ENCODE data around the gene KLHL22.
"Not testable (repeated sequence)": the region's sequence is repeated elsewhere in the genome, so short reads cannot be mapped to it uniquely, and the experiment has no call there.

Gene KLHL22

DNA sequence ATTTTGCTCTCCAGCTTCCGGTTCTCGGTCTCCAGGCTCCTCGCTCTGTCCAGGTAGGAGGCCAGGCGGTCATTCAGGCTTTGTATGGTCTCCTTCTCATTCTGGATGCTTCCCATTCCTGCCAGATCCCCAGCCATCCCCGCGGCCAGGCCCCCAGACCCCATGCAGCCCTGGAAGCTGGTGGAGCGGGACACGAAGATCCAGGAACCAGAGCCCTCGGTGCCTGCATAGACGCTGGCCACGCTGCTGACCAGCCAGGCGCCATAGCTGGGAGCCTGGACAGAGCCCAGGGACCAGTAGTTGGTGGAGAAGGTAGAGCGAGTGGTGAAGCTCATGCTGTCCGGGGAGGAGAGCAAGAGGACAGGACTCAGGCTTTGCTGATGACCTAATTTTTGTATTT is 11.8 kb downstream of the KLHL22 start:
- Histone ChIP-seq H3K79me2 (ENCODE audit: low read length) (0 out of 2 replicates have a peak, but pooled peaks cover 3% of the 10 kb centered on the region), H3K4me1 (ENCODE audit: low read length) (no peaks in the 10 kb centered on the region), H3K9me2 (replicated peaks; ENCODE audit: insufficient read depth, low read length) (no peaks in the 10 kb centered on the region), H3K27me3 (replicated peaks; ENCODE audit: insufficient read depth, low read length) (no peaks in the 10 kb centered on the region), H3K4me3 (ENCODE audit: low read length) (no peak overlapping the region), H3F3A (ENCODE audit: insufficient read depth, low read length) (no peaks in the 10 kb centered on the region), H3K9me3 (replicated peaks; ENCODE audit: insufficient read depth, low read length) (no peaks in the 10 kb centered on the region), H3K9ac (ENCODE audit: low read length) (no peak overlapping the region), H3K27ac (ENCODE audit: low read length) (no peak overlapping the region), H3K4me2 (ENCODE audit: low read depth, low read length) (no peak overlapping the region), H3K36me3 (replicated peaks; ENCODE audit: insufficient read depth, low read length) (no peaks in the 10 kb centered on the region), H4K20me1 (ENCODE audit: insufficient read depth, low read length) (no peaks in the 10 kb centered on the region), H2AFZ (ENCODE audit: low read length) (no peak overlapping the region)
- no peak for DNase-seq
- TF ChIP-seq EZH2phosphoT487 (IDR thresholded peaks at IDR 0.05; ENCODE audit: low read length) (no peak), EZH2 (optimal IDR thresholded peaks at IDR 0.05; ENCODE audit: low read depth, low read length) (no peak)
- TF ChIP-seq, protein P1, sequence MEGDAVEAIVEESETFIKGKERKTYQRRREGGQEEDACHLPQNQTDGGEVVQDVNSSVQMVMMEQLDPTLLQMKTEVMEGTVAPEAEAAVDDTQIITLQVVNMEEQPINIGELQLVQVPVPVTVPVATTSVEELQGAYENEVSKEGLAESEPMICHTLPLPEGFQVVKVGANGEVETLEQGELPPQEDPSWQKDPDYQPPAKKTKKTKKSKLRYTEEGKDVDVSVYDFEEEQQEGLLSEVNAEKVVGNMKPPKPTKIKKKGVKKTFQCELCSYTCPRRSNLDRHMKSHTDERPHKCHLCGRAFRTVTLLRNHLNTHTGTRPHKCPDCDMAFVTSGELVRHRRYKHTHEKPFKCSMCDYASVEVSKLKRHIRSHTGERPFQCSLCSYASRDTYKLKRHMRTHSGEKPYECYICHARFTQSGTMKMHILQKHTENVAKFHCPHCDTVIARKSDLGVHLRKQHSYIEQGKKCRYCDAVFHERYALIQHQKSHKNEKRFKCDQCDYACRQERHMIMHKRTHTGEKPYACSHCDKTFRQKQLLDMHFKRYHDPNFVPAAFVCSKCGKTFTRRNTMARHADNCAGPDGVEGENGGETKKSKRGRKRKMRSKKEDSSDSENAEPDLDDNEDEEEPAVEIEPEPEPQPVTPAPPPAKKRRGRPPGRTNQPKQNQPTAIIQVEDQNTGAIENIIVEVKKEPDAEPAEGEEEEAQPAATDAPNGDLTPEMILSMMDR (IDR thresholded peaks at IDR 0.05; ENCODE audit: low read length) = no peak

DNA sequence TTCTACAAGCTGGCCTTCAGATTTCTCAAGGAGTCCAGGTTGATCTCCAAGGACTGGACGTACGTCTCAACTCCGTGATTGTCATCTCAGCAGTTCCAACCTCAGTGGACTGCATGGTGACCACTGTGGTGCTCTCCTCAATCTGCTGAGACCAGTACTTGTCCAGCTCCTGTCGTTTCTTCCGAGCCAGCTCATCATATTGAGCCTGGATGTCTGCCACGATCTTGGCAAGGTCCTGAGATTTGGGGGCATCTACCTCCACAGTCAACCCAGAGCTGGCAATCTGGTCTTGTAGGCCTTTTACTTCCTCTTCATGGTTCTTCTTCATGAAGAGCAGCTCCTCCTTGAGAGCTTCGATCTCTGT is 12.5 kb downstream of the KLHL22 start:
- H3K79me2 ChIP-seq (ENCODE audit: low read length) = not testable (repeated sequence)

DNA sequence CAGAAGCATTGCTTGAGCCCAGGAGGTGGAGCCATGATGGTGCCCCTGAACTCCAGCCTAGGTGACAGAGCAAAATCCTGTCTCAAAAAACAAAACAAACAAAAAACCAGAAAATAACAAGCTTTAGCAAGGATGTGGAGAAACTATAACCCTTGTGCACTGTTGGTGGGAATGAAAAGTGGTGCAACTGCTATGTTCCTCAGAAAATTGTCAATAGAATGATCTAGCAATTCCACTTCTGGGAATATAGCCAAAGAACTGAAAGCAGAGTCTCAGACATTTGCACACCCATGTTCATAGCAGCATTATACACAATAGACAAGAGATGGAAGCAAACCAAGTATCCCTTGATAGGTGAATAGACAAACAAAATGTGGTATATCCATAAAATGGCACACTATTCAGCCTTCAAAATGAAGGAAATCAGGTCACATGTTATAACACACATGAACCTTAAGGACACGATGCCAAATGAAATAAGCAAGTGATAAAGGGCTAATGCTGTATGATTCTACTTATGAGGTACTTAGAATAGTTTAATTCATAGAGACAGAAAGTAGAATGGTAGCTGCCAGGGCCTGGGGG is 15.9 kb downstream of the KLHL22 start:
- Histone ChIP-seq H3F3A (ENCODE audit: insufficient read depth, low read length) (no peaks in the 10 kb centered on the region), H3K4me2 (ENCODE audit: low read depth, low read length) (no peak overlapping the region), H3K36me3 (replicated peaks; ENCODE audit: insufficient read depth, low read length) (no peaks in the 10 kb centered on the region), H4K20me1 (ENCODE audit: insufficient read depth, low read length) (no peaks in the 10 kb centered on the region), H3K27me3 (replicated peaks; ENCODE audit: insufficient read depth, low read length) (no peaks in the 10 kb centered on the region), H2AFZ (ENCODE audit: low read length) (no peak overlapping the region), H3K4me1 (ENCODE audit: low read length) (no peaks in the 10 kb centered on the region), H3K4me3 (ENCODE audit: low read length) (no peak overlapping the region), H3K9me2 (replicated peaks; ENCODE audit: insufficient read depth, low read length) (no peaks in the 10 kb centered on the region), H3K27ac (ENCODE audit: low read length) (no peak overlapping the region), H3K9me3 (replicated peaks; ENCODE audit: insufficient read depth, low read length) (no peaks in the 10 kb centered on the region), H3K79me2 (ENCODE audit: low read length) (no peaks in the 10 kb centered on the region), H3K9ac (ENCODE audit: low read length) (no peak overlapping the region)
- no peak for TF ChIP-seq EZH2phosphoT487 (IDR thresholded peaks at IDR 0.05; ENCODE audit: low read length)
- TF ChIP-seq, protein P1 (IDR thresholded peaks at IDR 0.05; ENCODE audit: low read length) = no peak
- TF ChIP-seq EZH2 (optimal IDR thresholded peaks at IDR 0.05; ENCODE audit: low read depth, low read length) = no peak
- no peak for DNase-seq

More for the DNA sequence above, 12.5 kb downstream of the KLHL22 start:
- H3K4me3 ChIP-seq (ENCODE audit: low read length); H3K9ac ChIP-seq (ENCODE audit: low read length); H4K20me1 ChIP-seq (ENCODE audit: insufficient read depth, low read length); H3F3A ChIP-seq (ENCODE audit: insufficient read depth, low read length); H3K4me1 ChIP-seq (ENCODE audit: low read length); H2AFZ ChIP-seq (ENCODE audit: low read length); H3K27ac ChIP-seq (ENCODE audit: low read length); H3K27me3 ChIP-seq (replicated peaks; ENCODE audit: insufficient read depth, low read length); H3K9me2 ChIP-seq (replicated peaks; ENCODE audit: insufficient read depth, low read length); H3K36me3 ChIP-seq (replicated peaks; ENCODE audit: insufficient read depth, low read length); DNase-seq; H3K9me3 ChIP-seq (replicated peaks; ENCODE audit: insufficient read depth, low read length); H3K4me2 ChIP-seq (ENCODE audit: low read depth, low read length): not testable (repeated sequence)

GRCh38 chr22:20478059-20478458 is 17.5 kb downstream of the KLHL22 start:
- not testable (repeated sequence) for H3K36me3 ChIP-seq (replicated peaks; ENCODE audit: insufficient read depth, low read length); H2AFZ ChIP-seq (ENCODE audit: low read length); H3K79me2 ChIP-seq (ENCODE audit: low read length); H3K4me1 ChIP-seq (ENCODE audit: low read length); H3K9ac ChIP-seq (ENCODE audit: low read length); H3K27me3 ChIP-seq (replicated peaks; ENCODE audit: insufficient read depth, low read length); H3K4me3 ChIP-seq (ENCODE audit: low read length); H3K4me2 ChIP-seq (ENCODE audit: low read depth, low read length); H3F3A ChIP-seq (ENCODE audit: insufficient read depth, low read length); H3K9me2 ChIP-seq (replicated peaks; ENCODE audit: insufficient read depth, low read length); H3K9me3 ChIP-seq (replicated peaks; ENCODE audit: insufficient read depth, low read length); H3K27ac ChIP-seq (ENCODE audit: low read length); H4K20me1 ChIP-seq (ENCODE audit: insufficient read depth, low read length); DNase-seq

DNA sequence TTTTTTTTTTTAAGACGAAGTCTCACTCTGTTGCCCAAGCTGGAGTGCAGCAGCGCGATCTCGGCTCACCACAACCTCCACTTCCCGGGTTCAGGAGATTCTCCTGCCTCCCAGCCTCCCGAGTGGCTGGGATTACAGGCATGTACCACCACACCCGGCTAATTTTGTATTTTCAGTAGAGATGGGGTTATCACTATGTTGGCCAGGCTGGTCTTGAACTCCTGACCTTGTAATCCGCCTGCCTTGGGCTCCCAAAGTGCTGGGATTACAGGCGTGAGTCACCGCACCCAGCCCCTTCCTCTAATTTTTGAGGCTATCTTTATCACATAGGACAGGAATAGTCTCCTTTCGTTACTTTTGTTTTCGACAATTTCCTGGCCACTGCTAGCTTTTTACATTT is 20.0 kb downstream of the KLHL22 start:
- H3K27ac ChIP-seq (ENCODE audit: low read length); H4K20me1 ChIP-seq (ENCODE audit: insufficient read depth, low read length); DNase-seq; H2AFZ ChIP-seq (ENCODE audit: low read length); H3K9me2 ChIP-seq (replicated peaks; ENCODE audit: insufficient read depth, low read length); H3K4me1 ChIP-seq (ENCODE audit: low read length); H3F3A ChIP-seq (ENCODE audit: insufficient read depth, low read length); H3K9ac ChIP-seq (ENCODE audit: low read length); H3K4me2 ChIP-seq (ENCODE audit: low read depth, low read length); H3K9me3 ChIP-seq (replicated peaks; ENCODE audit: insufficient read depth, low read length); H3K36me3 ChIP-seq (replicated peaks; ENCODE audit: insufficient read depth, low read length); H3K79me2 ChIP-seq (ENCODE audit: low read length); H3K27me3 ChIP-seq (replicated peaks; ENCODE audit: insufficient read depth, low read length); H3K4me3 ChIP-seq (ENCODE audit: low read length): not testable (repeated sequence)
